ENCODE data around the gene LRBA.
"Not testable (repeated sequence)": the region's sequence is repeated elsewhere in the genome, so short reads cannot be mapped to it uniquely, and the experiment has no call there.

The LRBA gene, protein sequence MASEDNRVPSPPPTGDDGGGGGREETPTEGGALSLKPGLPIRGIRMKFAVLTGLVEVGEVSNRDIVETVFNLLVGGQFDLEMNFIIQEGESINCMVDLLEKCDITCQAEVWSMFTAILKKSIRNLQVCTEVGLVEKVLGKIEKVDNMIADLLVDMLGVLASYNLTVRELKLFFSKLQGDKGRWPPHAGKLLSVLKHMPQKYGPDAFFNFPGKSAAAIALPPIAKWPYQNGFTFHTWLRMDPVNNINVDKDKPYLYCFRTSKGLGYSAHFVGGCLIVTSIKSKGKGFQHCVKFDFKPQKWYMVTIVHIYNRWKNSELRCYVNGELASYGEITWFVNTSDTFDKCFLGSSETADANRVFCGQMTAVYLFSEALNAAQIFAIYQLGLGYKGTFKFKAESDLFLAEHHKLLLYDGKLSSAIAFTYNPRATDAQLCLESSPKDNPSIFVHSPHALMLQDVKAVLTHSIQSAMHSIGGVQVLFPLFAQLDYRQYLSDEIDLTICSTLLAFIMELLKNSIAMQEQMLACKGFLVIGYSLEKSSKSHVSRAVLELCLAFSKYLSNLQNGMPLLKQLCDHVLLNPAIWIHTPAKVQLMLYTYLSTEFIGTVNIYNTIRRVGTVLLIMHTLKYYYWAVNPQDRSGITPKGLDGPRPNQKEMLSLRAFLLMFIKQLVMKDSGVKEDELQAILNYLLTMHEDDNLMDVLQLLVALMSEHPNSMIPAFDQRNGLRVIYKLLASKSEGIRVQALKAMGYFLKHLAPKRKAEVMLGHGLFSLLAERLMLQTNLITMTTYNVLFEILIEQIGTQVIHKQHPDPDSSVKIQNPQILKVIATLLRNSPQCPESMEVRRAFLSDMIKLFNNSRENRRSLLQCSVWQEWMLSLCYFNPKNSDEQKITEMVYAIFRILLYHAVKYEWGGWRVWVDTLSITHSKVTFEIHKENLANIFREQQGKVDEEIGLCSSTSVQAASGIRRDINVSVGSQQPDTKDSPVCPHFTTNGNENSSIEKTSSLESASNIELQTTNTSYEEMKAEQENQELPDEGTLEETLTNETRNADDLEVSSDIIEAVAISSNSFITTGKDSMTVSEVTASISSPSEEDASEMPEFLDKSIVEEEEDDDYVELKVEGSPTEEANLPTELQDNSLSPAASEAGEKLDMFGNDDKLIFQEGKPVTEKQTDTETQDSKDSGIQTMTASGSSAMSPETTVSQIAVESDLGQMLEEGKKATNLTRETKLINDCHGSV (N-terminal part only)

DNA sequence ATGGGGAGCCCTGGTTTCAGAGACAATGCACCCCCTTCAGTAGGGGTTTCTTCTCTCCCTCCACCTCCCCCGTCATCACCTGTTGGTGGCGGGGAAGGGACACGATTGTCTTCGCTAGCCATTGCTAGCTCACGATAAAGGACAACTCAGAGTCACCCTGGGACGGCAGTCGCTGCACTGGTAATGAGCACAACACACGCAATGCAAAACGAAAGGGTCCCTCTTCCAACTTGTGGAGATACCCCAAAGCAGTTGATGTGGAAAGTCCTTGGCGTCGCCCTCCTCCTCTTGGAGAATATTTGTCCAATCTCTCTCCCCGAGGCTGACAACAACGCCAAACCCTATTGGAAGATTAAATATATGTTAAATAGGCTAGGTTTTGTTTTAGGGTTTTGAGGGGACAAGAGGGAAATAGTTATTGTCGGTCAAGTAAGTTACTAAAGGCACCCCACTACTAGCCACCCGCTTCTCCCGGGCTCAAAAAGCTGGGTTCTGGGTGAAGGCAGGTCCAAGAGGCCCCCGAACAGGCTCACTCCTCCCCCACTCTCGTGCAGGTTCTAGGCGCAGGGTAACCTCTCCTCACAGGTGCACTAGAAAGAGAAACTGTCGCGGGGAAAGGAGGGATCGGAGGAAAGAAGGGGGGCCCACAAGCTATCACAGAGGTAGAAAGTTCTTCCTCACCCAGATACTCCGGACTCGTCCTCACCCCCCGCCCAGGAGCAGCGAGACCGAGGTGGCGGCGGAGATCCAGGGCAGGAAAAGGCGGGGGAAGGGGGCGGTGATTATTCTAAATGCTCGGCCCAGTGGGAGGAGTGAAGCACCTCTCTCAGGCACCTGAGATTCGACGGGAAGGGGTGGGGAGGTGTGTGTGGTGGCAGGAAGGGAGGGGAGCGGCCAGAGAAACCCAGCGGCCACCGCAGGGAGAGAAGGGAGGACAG, at the start of gene LRBA:
Gene LRBA, minus strand, starts transcription at position 764 of the 938 bp plus-strand sequence. Its CDS starts 642 bp downstream, at position 122.
- peaks cover 11% of the 10 kb centered on the region for H3K36me3 Mint-ChIP-seq (ENCODE audit: insufficient read depth)
- DNase-seq (ENCODE audit: low spot score in 2 of 2), result peak; percentile 71 to 74
- H3K9me3 Mint-ChIP-seq, result no peaks in the 10 kb centered on the region
- peaks cover 37% of the 10 kb centered on the region for H3K4me1 Mint-ChIP-seq
- ATAC-seq (replicated peaks; ENCODE audit: extremely low read depth, poor library complexity, severe bottlenecking), result peak; percentile 75
- peak within 1 kb of the TSS; percentile 97 for H3K27ac Mint-ChIP-seq (ENCODE audit: low read depth)
- H3K4me3 Mint-ChIP-seq, result peak within 1 kb of the TSS; percentile 99
- no peaks in the 10 kb centered on the region for H3K27me3 Mint-ChIP-seq

DNA sequence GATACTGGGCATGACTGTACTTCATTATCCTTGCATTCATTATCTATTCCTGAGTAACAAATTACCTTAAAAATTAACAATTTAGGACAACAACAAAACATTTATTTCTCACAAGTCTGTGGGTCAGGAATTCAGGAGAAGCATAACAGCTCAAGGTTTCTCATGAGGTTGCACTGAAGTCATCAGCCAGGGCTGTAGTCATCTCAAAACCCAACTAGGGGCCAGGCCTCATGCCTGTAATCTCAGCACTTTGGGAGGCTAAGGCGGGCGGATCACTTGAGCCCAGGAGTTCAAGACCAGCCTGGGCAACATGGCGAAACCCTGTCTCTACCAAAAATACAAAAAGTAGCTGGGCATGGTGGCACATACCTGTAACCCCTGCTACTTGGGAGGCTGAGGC, 48.1 kb upstream of the LRBA start:
- not testable (repeated sequence) for H3K36me3 Mint-ChIP-seq (ENCODE audit: insufficient read depth)

DNA sequence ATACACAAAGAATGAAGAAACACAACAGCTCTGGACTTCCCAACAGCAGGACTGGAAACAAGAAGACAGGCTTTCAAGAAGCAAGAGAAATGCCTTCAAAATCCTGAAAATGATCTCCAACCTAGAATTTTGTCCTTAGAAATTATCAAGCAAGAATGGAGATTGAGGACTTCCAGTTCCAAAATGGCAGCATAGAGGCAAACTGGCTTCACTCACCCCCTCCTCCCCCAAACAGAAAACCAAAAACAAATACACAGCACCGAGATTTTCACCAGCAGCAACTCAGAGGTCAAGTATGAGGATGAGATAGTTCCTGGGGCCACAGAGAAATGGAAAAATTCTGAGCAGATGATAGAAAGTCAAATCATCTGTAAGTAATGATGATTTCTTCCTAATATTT, 40.5 kb upstream of the LRBA start:
- no peaks in the 10 kb centered on the region for H3K36me3 Mint-ChIP-seq (ENCODE audit: insufficient read depth)
- H3K9me3 Mint-ChIP-seq, result no peaks in the 10 kb centered on the region
- no peak for DNase-seq (ENCODE audit: low spot score in 2 of 2)
- H3K4me1 Mint-ChIP-seq, result no peaks in the 10 kb centered on the region
- no peak overlapping the region for H3K27ac Mint-ChIP-seq (ENCODE audit: low read depth)
- no peak overlapping the region for H3K4me3 Mint-ChIP-seq
- no peak for ATAC-seq (replicated peaks; ENCODE audit: extremely low read depth, poor library complexity, severe bottlenecking)
- no peaks in the 10 kb centered on the region for H3K27me3 Mint-ChIP-seq

More for the DNA sequence above, 48.1 kb upstream of the LRBA start:
- H3K4me3 Mint-ChIP-seq; DNase-seq (ENCODE audit: low spot score in 2 of 2); H3K27ac Mint-ChIP-seq (ENCODE audit: low read depth); H3K4me1 Mint-ChIP-seq; H3K9me3 Mint-ChIP-seq; H3K27me3 Mint-ChIP-seq; ATAC-seq (replicated peaks; ENCODE audit: extremely low read depth, poor library complexity, severe bottlenecking): not testable (repeated sequence)

DNA sequence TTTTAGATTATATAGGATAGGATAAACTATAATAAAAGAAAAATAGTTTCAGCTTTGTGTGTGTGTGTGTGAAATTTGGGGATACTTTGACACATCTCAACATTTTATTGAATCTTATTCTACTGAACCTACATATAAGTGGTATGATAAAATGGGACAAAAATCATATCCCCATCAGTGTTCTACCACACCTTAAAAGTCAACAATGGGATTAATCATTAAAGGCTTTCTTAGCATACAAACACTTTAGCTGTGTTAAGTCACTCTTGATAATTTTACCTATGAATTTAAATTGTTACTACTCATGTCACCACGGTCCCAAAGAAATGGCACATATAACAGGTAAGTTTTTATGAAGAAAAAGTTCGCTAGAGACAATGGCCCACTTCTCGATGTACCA, 37.7 kb upstream of the LRBA start:
- no peaks in the 10 kb centered on the region for H3K4me1 Mint-ChIP-seq
- no peak overlapping the region for H3K27ac Mint-ChIP-seq (ENCODE audit: low read depth)
- H3K36me3 Mint-ChIP-seq (ENCODE audit: insufficient read depth), result no peaks in the 10 kb centered on the region
- ATAC-seq (replicated peaks; ENCODE audit: extremely low read depth, poor library complexity, severe bottlenecking) (no peak), DNase-seq (ENCODE audit: low spot score in 2 of 2) (no peak)
- no peaks in the 10 kb centered on the region for H3K9me3 Mint-ChIP-seq
- no peaks in the 10 kb centered on the region for H3K27me3 Mint-ChIP-seq
- H3K4me3 Mint-ChIP-seq, result no peak overlapping the region

DNA sequence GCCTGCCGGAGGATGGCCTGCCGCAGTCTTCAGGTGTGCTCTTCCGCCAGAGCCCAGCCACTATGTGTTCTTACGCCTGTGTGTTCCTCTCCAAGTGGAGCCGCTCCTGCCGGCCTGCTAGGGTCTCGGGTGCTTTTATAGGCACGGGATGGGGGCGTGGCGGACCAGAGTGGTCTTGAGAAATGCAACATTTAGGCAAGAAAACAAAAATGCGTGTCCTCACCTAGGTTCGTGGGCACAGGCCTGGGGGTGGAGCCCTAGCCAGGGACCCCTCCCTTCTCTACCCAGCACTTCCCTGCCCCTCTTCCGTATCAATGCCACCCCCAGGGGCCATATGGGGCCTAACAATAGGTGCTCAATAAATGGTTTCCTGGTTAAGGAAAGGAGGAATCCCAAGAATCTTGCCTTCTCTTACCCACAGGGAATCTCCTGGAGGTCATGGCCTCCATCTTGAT, 34.4 kb upstream of the LRBA start:
- Mint-ChIP-seq H3K36me3 (ENCODE audit: insufficient read depth) (no peaks in the 10 kb centered on the region), H3K27ac (ENCODE audit: low read depth) (no peak overlapping the region), H3K4me3 (no peak overlapping the region), H3K27me3 (no peaks in the 10 kb centered on the region), H3K4me1 (no peaks in the 10 kb centered on the region), H3K9me3 (no peaks in the 10 kb centered on the region)
- DNase-seq (ENCODE audit: low spot score in 2 of 2) (no peak), ATAC-seq (replicated peaks; ENCODE audit: extremely low read depth, poor library complexity, severe bottlenecking) (no peak)

DNA sequence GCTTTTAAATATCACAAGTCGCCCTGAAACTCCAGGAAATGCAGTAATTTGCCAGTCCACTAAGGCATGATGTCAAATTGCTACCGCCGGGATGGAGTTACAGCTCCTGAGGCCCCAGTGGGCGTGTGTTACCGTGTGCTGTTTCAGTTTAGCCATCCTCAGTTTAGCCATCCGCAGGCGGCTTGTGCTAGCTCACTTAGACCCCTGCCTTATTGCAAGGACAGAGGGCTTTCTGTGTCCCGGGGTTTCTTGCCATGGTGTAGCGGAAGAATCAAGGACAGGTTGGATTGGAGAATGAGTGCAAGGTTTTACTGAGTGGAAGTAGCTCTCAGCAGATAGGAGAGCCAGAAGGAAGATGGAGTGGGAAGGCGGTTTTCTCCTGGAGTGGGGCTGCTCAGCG, 33.8 kb upstream of the LRBA start:
- Mint-ChIP-seq H3K4me3 (no peak overlapping the region), H3K36me3 (ENCODE audit: insufficient read depth) (no peaks in the 10 kb centered on the region), H3K4me1 (no peaks in the 10 kb centered on the region), H3K27ac (ENCODE audit: low read depth) (no peak overlapping the region), H3K27me3 (no peaks in the 10 kb centered on the region), H3K9me3 (no peaks in the 10 kb centered on the region)
- ATAC-seq (replicated peaks; ENCODE audit: extremely low read depth, poor library complexity, severe bottlenecking), result no peak
- DNase-seq (ENCODE audit: low spot score in 2 of 2), result no peak

DNA sequence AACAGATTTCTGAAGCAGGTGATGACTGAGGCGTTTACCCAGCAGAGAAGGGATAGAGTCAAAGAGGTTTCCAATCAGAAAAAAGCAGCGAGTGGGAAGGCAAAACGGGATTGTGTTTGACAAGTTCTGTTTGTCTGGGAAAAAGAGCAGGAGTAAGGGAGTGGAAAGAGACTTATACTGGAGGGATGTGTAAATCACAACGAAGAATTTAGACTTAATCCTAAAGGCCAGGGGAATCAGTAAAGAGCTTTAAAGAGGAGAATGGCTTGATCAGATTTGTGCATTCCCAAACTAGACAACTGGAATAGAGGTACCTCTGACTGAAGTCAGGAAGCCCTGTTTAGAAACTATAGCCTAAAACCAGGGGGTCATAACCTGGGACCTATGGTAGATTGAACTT, 31.5 kb upstream of the LRBA start:
- no peaks in the 10 kb centered on the region for H3K27me3 Mint-ChIP-seq
- H3K9me3 Mint-ChIP-seq, result no peaks in the 10 kb centered on the region
- no peaks in the 10 kb centered on the region for H3K4me1 Mint-ChIP-seq
- no peaks in the 10 kb centered on the region for H3K36me3 Mint-ChIP-seq (ENCODE audit: insufficient read depth)
- no peak overlapping the region for H3K27ac Mint-ChIP-seq (ENCODE audit: low read depth)
- ATAC-seq (replicated peaks; ENCODE audit: extremely low read depth, poor library complexity, severe bottlenecking), result no peak
- DNase-seq (ENCODE audit: low spot score in 2 of 2), result no peak
- H3K4me3 Mint-ChIP-seq, result no peak overlapping the region

DNA sequence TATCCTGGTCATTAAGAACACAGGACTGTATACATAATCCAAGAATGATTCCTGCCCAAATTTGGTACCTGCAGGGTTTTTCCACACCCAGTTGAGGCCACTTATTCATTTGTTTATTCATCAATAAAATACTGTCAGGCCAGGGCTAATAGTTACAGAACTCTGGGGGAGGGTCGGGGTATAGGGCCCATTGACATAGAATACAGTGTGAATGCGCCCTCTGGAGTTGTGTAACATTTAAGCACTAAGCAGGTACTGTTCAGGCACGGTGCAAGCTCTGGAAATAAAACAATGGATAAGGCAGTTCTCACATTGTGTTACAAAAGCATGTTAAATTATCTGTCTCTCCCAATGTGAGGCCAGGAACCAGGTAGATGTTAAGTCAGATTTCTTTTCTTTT, 30.8 kb upstream of the LRBA start:
- Mint-ChIP-seq H3K9me3 (no peaks in the 10 kb centered on the region), H3K4me3 (no peak overlapping the region), H3K4me1 (no peaks in the 10 kb centered on the region), H3K27me3 (no peaks in the 10 kb centered on the region), H3K36me3 (ENCODE audit: insufficient read depth) (no peaks in the 10 kb centered on the region), H3K27ac (ENCODE audit: low read depth) (no peak overlapping the region)
- DNase-seq (ENCODE audit: low spot score in 2 of 2) (no peak), ATAC-seq (replicated peaks; ENCODE audit: extremely low read depth, poor library complexity, severe bottlenecking) (no peak)

DNA sequence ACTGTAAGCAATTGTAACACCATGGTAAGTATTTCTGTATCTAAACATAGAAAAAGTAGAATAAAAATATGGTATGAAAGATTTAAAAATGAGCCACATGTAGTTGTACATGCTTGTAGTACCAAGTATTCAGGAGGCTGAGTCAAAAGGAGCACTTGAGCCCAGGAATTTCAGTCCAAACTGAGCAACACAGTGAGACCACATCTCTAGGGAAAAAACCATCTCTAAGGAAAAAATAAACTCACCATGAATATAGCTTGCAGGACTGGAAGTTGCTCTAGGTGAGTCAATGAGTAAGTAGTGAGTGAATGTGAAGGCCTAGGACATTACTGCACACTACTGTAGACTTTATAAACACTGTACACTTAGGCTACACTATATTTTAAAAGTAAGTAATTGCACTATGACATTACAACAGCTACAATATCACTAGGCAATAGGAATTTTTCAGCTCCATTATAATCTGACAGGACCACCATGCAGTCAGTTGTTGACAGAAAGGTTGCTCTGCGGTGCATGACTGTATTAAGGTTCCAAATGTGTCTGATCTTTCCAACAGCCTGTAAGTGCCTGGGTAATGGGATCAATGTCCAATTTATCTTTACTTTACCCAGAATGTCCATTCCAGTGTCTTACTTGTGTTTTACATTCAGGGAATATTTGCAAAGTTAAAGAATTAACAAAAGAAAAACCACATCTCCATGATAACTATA, 28.9 kb upstream of the LRBA start:
- no peaks in the 10 kb centered on the region for H3K4me1 Mint-ChIP-seq
- H3K4me3 Mint-ChIP-seq, result no peak overlapping the region
- H3K9me3 Mint-ChIP-seq, result no peaks in the 10 kb centered on the region
- ATAC-seq (replicated peaks; ENCODE audit: extremely low read depth, poor library complexity, severe bottlenecking) (no peak), DNase-seq (ENCODE audit: low spot score in 2 of 2) (no peak)
- H3K36me3 Mint-ChIP-seq (ENCODE audit: insufficient read depth), result no peaks in the 10 kb centered on the region
- no peak overlapping the region for H3K27ac Mint-ChIP-seq (ENCODE audit: low read depth)
- H3K27me3 Mint-ChIP-seq, result no peaks in the 10 kb centered on the region

DNA sequence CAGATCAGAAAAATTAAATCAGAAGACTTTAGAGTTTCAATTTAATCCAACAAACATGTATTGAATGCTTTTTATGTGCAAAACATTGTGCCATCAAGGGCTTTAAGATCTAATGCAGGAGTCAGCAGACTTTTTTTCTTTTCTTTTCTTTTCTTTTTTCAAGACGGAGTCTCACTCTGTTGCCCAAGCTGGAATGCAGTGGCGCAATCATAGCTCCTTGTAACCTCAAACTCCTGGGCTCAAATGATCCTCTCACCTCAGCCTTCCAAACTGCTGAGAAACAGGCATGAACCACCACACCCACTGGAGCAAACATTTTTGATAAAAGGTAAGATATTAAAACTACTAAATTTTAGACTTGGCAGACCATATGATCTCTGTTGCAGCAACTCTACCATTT, 24.6 kb upstream of the LRBA start:
- Mint-ChIP-seq H3K36me3 (ENCODE audit: insufficient read depth) (no peaks in the 10 kb centered on the region), H3K4me1 (no peaks in the 10 kb centered on the region), H3K27ac (ENCODE audit: low read depth) (no peak overlapping the region), H3K4me3 (no peak overlapping the region), H3K9me3 (no peaks in the 10 kb centered on the region), H3K27me3 (no peaks in the 10 kb centered on the region)
- ATAC-seq (replicated peaks; ENCODE audit: extremely low read depth, poor library complexity, severe bottlenecking) (no peak), DNase-seq (ENCODE audit: low spot score in 2 of 2) (no peak)

DNA sequence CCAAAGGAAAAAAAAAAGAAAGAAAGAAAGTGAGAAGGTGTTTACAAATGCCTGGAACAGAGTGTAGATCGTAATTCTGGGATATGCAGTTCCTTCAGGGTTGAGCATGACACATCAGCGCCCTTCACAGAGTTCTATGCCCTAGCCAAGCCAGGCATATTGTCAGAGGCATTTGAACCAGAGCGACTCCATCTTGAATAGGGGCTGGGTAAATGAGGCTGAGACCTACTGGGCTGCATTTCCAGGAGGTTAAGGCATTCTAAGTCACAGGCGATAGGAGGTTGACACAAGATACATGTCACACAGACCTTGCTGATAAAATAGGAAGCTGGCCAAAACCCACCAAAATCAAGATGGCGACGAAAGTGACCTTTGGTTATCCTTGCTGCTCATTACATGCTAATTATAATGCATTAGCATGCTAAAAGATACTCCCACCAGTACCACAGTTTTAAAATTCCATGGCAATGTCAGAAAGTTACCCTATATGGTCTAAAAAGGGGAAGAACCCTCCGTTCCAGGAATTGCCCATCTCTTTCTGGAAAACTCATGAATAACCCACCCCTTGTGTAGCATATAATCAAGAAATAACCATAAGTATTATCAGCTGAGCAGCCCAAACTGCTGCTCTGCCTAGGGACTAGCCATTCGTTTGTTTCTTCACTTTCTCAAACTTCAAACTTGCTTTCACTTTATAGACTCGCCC, 23.5 kb upstream of the LRBA start:
- Mint-ChIP-seq H3K27ac (ENCODE audit: low read depth) (no peak overlapping the region), H3K27me3 (no peaks in the 10 kb centered on the region), H3K36me3 (ENCODE audit: insufficient read depth) (no peaks in the 10 kb centered on the region), H3K9me3 (no peaks in the 10 kb centered on the region), H3K4me3 (no peak overlapping the region), H3K4me1 (no peaks in the 10 kb centered on the region)
- ATAC-seq (replicated peaks; ENCODE audit: extremely low read depth, poor library complexity, severe bottlenecking) (no peak), DNase-seq (ENCODE audit: low spot score in 2 of 2) (no peak)
